Measurements from ENCODE around the gene CYP2A6. TPM values are rescaled to one million over a fixed set of nuclear protein-coding genes. Genes with fewer than 3 reads are reported as not detected.
"Not testable (repeated sequence)": the region's sequence is repeated elsewhere in the genome, so short reads cannot be mapped to it uniquely, and the experiment has no call there.

Gene CYP2A6
- total RNA-seq, 1 donor from 2014 or later: not detected

DNA sequence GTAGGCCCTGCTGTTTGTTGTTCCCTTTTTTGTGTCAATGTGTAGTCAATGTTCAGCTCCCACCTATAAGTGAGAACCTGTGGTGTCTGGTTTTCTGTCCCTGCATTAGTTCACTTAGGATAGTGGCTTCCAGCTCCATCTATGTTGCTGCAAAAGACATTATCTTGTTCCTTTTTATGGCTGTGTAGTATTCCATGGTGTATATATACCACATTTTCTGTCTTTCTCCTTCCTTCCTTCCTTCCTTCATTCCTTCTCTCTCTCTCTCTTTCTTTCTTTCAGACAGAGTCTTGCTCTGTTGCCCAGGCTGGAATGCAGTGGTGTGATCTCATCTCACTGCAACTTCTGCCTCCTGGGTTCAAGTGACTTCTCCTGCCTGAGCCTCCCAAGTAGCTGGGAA, 21.0 kb downstream of the CYP2A6 start:
- no peaks in the 10 kb centered on the region for H3K9me3 Mint-ChIP-seq (ENCODE audit: unreplicated experiment)
- H3K27ac Mint-ChIP-seq (ENCODE audit: unreplicated experiment): no peak overlapping the region
- DNase-seq (ENCODE audit: extremely low spot score, unreplicated experiment): no peak
- no peaks in the 10 kb centered on the region for H3K27me3 Mint-ChIP-seq (ENCODE audit: unreplicated experiment)
- H3K4me3 Mint-ChIP-seq (ENCODE audit: unreplicated experiment): no peak overlapping the region
- TF ChIP-seq, protein P1, sequence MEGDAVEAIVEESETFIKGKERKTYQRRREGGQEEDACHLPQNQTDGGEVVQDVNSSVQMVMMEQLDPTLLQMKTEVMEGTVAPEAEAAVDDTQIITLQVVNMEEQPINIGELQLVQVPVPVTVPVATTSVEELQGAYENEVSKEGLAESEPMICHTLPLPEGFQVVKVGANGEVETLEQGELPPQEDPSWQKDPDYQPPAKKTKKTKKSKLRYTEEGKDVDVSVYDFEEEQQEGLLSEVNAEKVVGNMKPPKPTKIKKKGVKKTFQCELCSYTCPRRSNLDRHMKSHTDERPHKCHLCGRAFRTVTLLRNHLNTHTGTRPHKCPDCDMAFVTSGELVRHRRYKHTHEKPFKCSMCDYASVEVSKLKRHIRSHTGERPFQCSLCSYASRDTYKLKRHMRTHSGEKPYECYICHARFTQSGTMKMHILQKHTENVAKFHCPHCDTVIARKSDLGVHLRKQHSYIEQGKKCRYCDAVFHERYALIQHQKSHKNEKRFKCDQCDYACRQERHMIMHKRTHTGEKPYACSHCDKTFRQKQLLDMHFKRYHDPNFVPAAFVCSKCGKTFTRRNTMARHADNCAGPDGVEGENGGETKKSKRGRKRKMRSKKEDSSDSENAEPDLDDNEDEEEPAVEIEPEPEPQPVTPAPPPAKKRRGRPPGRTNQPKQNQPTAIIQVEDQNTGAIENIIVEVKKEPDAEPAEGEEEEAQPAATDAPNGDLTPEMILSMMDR (IDR thresholded peaks at IDR 0.05): no peak
- H3K4me1 Mint-ChIP-seq (ENCODE audit: unreplicated experiment): peaks cover 24% of the 10 kb centered on the region
- H3K36me3 Mint-ChIP-seq (ENCODE audit: unreplicated experiment): peaks cover 14% of the 10 kb centered on the region

DNA sequence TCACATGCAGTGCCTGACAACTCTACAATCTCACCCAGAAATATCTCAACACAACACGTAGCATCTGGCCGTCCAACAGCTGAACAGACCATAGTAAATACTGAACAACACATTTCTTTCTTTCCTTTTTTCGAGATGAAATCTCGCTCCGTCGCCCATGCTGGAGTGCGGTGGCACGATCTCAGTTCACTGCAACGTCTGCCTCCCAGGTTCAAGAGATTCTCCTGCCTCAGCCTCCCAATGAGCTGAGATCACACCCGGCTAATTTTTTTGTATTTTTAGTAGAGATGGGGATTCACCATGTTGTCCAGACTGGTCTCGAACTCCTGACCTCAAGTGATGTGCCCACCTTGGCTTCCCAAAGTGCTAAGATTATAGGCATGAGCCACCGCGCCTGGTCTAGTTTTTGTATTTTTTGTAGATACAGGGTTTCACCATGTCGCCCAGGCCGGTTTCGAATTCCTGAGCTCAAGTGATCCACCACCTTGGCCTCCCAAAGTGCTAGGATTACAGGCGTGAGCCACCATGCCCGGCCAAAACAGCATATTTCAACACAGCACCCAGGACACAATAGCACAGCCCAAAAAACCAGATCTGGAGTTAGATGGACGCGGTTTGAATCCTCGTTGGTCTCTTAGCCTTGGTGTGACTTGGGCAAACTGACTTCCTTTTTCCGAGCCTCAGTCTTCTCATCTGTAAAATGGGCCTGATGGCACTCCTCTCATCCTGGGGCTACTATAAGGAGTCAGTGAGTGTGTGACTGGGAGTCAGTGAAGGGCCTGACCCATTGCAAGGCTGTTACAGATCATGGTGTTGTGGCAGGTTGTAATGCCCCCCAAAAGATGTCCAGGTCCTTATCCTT, 22.6 kb downstream of the CYP2A6 start:
- H3K4me1 Mint-ChIP-seq (ENCODE audit: unreplicated experiment): peaks cover 19% of the 10 kb centered on the region
- no peak for DNase-seq (ENCODE audit: extremely low spot score, unreplicated experiment)
- H3K36me3 Mint-ChIP-seq (ENCODE audit: unreplicated experiment): peaks cover 14% of the 10 kb centered on the region
- no peak overlapping the region for H3K27ac Mint-ChIP-seq (ENCODE audit: unreplicated experiment)
- no peak overlapping the region for H3K4me3 Mint-ChIP-seq (ENCODE audit: unreplicated experiment)
- H3K9me3 Mint-ChIP-seq (ENCODE audit: unreplicated experiment): no peaks in the 10 kb centered on the region
- TF ChIP-seq, protein P1 (IDR thresholded peaks at IDR 0.05): no peak
- no peaks in the 10 kb centered on the region for H3K27me3 Mint-ChIP-seq (ENCODE audit: unreplicated experiment)

DNA sequence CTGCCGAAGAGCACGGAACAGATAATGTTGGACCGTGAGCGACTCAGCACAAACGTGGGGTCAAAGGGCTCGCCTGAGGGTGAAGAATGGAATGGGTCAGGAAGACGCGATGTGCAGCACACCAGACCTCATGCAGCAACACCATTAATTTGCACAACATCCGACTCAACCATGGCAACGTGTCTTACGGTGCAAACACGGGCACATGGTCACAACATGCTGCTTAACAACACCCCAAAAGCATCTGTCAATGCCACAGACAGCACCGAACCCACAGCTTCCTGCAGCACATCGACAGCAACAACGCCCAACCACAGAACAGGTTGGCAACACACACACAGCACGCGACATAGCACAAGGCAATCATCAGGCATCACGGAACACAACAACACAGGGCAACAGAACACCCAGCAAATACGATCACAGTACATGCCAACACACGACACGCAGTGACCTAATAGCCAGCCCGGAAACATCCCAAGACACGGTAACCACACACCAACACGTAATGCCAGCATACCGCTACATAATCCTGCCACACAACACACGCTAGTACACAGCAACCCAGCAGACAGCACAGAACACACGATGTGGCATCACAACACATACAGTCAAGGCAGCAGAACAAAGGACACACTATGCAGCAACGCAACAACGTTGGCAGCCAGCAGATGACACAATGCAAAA, 23.4 kb downstream of the CYP2A6 start:
- H3K9me3 Mint-ChIP-seq (ENCODE audit: unreplicated experiment); H3K27me3 Mint-ChIP-seq (ENCODE audit: unreplicated experiment); H3K4me3 Mint-ChIP-seq (ENCODE audit: unreplicated experiment); H3K27ac Mint-ChIP-seq (ENCODE audit: unreplicated experiment); DNase-seq (ENCODE audit: extremely low spot score, unreplicated experiment): not testable (repeated sequence)
- Mint-ChIP-seq H3K4me1 (ENCODE audit: unreplicated experiment) (peaks cover 13% of the 10 kb centered on the region), H3K36me3 (ENCODE audit: unreplicated experiment) (peaks cover 14% of the 10 kb centered on the region)

DNA sequence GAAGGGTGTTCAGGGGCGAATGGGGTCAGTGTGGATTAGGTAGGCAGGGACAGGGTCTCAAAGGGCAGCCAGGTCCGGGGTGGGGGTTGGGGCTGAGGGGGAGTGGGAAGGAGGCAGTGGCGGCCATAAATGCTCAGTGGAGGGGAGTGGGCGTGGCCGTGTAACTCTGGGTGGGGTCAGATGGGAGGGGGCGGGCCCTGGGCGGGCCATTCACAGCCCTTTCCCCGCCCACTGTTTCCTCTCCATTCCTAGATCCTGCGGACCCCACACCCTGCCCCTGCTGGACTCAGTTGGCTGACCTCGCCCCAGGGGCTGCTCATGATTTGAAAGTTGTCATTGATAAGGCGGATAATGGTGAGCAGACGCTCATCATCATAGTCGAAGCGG, 23.9 kb downstream of the CYP2A6 start:
- not testable (repeated sequence) for DNase-seq (ENCODE audit: extremely low spot score, unreplicated experiment); H3K4me3 Mint-ChIP-seq (ENCODE audit: unreplicated experiment); H3K9me3 Mint-ChIP-seq (ENCODE audit: unreplicated experiment); H3K4me1 Mint-ChIP-seq (ENCODE audit: unreplicated experiment); H3K27me3 Mint-ChIP-seq (ENCODE audit: unreplicated experiment); H3K27ac Mint-ChIP-seq (ENCODE audit: unreplicated experiment)
- H3K36me3 Mint-ChIP-seq (ENCODE audit: unreplicated experiment): peaks cover 14% of the 10 kb centered on the region

DNA sequence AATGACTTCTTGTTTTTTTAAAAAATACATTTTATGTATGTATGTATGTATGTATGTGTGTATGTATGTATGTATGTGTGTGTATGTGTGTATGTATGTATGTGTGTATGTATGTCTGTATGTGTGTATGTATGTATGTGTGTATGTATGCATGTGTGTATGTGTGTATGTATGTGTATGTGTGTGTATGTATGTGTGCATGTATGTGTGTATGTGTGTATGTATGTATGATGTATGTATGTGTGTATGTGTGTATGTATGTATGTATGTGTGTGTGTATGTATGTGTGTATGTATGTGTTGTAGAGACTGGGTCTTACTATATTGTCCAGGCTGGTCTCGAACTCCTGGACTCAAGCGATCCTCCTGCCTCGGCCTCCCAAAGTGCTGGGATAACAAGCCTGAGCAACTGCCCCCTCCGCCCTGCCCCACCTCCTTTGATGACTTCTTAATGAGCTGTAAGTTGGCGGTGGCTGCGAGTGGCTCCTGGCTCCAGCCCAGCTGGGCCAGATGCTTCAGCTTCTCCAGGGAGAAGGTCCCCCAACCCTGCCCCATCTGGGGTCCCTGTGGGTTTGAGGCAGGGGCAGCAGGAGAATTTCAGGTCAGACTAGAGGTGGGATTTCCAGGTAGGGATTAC, 24.7 kb downstream of the CYP2A6 start:
- not testable (repeated sequence) for H3K27me3 Mint-ChIP-seq (ENCODE audit: unreplicated experiment); H3K4me1 Mint-ChIP-seq (ENCODE audit: unreplicated experiment); DNase-seq (ENCODE audit: extremely low spot score, unreplicated experiment); H3K4me3 Mint-ChIP-seq (ENCODE audit: unreplicated experiment); H3K27ac Mint-ChIP-seq (ENCODE audit: unreplicated experiment); H3K9me3 Mint-ChIP-seq (ENCODE audit: unreplicated experiment)
- peaks cover 14% of the 10 kb centered on the region for H3K36me3 Mint-ChIP-seq (ENCODE audit: unreplicated experiment)

DNA sequence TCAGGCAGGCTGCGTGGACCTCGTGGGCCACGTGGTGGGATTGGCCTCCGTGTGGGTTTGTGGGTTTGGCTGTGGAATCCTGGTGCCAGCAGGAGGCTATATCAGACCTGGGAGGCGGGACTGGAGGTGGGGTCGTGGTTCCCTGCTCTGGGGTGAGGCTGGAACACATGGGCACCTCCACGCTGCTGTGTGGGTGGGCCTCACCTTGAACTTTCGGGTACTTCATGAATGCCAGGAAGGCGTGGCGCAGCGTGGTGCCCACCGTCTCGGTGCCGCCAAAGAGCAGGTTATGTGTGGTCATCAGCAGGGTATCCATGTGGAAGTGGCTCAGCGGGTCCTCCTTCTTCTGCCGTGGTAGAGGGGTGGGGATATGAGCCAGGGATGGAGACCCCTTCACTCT, 25.3 kb downstream of the CYP2A6 start:
- H3K4me3 Mint-ChIP-seq (ENCODE audit: unreplicated experiment); H3K27me3 Mint-ChIP-seq (ENCODE audit: unreplicated experiment); H3K4me1 Mint-ChIP-seq (ENCODE audit: unreplicated experiment); DNase-seq (ENCODE audit: extremely low spot score, unreplicated experiment); H3K27ac Mint-ChIP-seq (ENCODE audit: unreplicated experiment); H3K9me3 Mint-ChIP-seq (ENCODE audit: unreplicated experiment): not testable (repeated sequence)
- H3K36me3 Mint-ChIP-seq (ENCODE audit: unreplicated experiment): peaks cover 14% of the 10 kb centered on the region

DNA sequence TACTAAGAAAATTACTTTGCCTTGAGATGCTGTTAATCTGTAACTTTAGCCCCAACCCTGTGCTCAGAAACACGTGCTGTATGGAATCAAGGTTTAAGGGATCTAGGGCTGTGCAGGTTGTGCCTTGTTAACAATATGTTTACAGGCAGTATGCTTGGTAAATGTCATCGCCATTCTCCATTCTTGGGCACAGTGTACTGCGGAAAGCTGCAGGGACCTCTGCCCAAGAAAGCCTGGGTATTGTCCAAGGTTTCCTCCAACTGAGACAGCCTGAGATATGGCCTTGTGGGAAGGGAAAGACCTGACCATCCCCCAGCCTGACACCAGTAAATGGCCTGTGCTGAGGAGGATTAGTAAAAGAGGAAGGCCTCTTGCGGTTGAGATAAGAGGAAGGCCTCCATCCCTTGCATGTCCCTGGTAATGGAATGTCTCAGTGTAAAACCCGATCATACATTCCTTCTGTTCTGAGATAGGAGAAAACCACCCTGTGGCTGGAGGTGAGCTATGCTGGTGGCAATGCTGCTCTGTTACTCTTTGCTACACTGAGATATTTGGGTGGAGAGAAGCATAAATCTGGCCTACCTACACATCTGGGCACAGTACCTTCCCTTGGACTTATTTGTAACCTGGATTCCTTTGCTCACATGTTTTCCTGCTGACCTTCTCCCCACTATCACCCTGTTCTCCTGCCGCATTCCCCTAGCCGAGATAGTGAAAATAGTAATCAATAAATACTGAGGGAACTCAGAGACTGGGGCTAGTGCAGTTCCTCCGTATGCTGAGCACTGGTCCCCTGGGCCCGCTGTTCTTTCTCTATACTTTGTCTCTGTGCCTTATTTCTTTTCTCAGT, 27.3 kb downstream of the CYP2A6 start:
- H3K27me3 Mint-ChIP-seq (ENCODE audit: unreplicated experiment); DNase-seq (ENCODE audit: extremely low spot score, unreplicated experiment); H3K9me3 Mint-ChIP-seq (ENCODE audit: unreplicated experiment); H3K4me3 Mint-ChIP-seq (ENCODE audit: unreplicated experiment); H3K36me3 Mint-ChIP-seq (ENCODE audit: unreplicated experiment); H3K27ac Mint-ChIP-seq (ENCODE audit: unreplicated experiment): not testable (repeated sequence)
- peaks cover 18% of the 10 kb centered on the region for H3K4me1 Mint-ChIP-seq (ENCODE audit: unreplicated experiment)

Data from osteocyte (in vitro differentiated cells).